Measurements from ENCODE around the gene DLX2.
"Not testable (repeated sequence)": the region's sequence is repeated elsewhere in the genome, so short reads cannot be mapped to it uniquely, and the experiment has no call there.

DLX2 gene

GRCh38 chr2:172083628-172084394 is 18.9 kb downstream of the DLX2 start:
- DNase-seq (ENCODE audit: low read depth): no peak

- no peak for DNase-seq (ENCODE audit: low read depth)
Observed at GRCh38 chr2:172082944-172083627, 19.6 kb downstream of the DLX2 start.

GRCh38 chr2:172082105-172082943 is 20.4 kb downstream of the DLX2 start:
- DNase-seq (ENCODE audit: low read depth): no peak

- no peak for DNase-seq (ENCODE audit: low read depth)
Observed at GRCh38 chr2:172081221-172082022, 21.3 kb downstream of the DLX2 start.

- no peak for DNase-seq (ENCODE audit: low read depth)
Observed at GRCh38 chr2:172080641-172081220, 22.0 kb downstream of the DLX2 start.

- DNase-seq (ENCODE audit: low read depth): no peak
Observed at GRCh38 chr2:172079838-172080640, 22.7 kb downstream of the DLX2 start.

- no peak for DNase-seq (ENCODE audit: low read depth)
Observed at GRCh38 chr2:172079416-172079815, 23.3 kb downstream of the DLX2 start.

GRCh38 chr2:172074254-172074653 is 28.4 kb downstream of the DLX2 start:
- DNase-seq (ENCODE audit: low read depth): no peak

- no peak for DNase-seq (ENCODE audit: low read depth)
Observed at GRCh38 chr2:172073518-172073917, 29.2 kb downstream of the DLX2 start.

GRCh38 chr2:172072706-172073105 is 30.0 kb downstream of the DLX2 start:
- DNase-seq (ENCODE audit: low read depth): no peak

- no peak for DNase-seq (ENCODE audit: low read depth)
Observed at GRCh38 chr2:172072303-172072702, 30.4 kb downstream of the DLX2 start.

GRCh38 chr2:172070936-172071335 is 31.8 kb downstream of the DLX2 start:
- DNase-seq (ENCODE audit: low read depth): no peak

- not testable (repeated sequence) for DNase-seq (ENCODE audit: low read depth)
Observed at GRCh38 chr2:172067905-172068304, 34.8 kb downstream of the DLX2 start.

GRCh38 chr2:172066394-172066886 is 36.3 kb downstream of the DLX2 start:
- DNase-seq (ENCODE audit: low read depth): no peak

GRCh38 chr2:172065111-172065510 is 37.6 kb downstream of the DLX2 start:
- DNase-seq (ENCODE audit: low read depth): no peak

- no peak for DNase-seq (ENCODE audit: low read depth)
Observed at GRCh38 chr2:172063446-172063845, 39.3 kb downstream of the DLX2 start.

- DNase-seq (ENCODE audit: low read depth): no peak
Observed at GRCh38 chr2:172062402-172063004, 40.2 kb downstream of the DLX2 start.

GRCh38 chr2:172060118-172060517 is 42.6 kb downstream of the DLX2 start:
- DNase-seq (ENCODE audit: low read depth): not testable (repeated sequence)

GRCh38 chr2:172058660-172059059 is 44.0 kb downstream of the DLX2 start:
- no peak for DNase-seq (ENCODE audit: low read depth)

GRCh38 chr2:172056293-172056692 is 46.4 kb downstream of the DLX2 start:
- no peak for DNase-seq (ENCODE audit: low read depth)

Data from T-helper 22 cell (primary cell).